T-helper 17 cell (primary cell): ENCODE measurements around the gene TEX53. TPM values are rescaled to one million over a fixed set of nuclear protein-coding genes. Genes with fewer than 3 reads are reported as not detected.

ENCODE experiments used
- total RNA-seq, 4 donors: library from RNA in 2 of 4; stranded (reverse) in 2 of 4; gene quantifications; one replicate each; pipeline ENCODE4 v1.2.3 and lab custom pipeline; 2022 to 2026

The TEX53 gene
- total RNA-seq, 2 donors from 2014 or later = not detected

Other genes with a start within 250 kb of the TEX53 start
- 10 to 100 TPM; 18.2 to 32.6 TPM for gene WHRN, start 152.3 kb downstream of the TEX53 start, total RNA-seq
- gene ATP6V1G1, start 70.0 kb downstream of the TEX53 start, total RNA-seq = 100 to 1,000 TPM; 101 to 102 TPM
- gene TMEM268, start 46.5 kb downstream of the TEX53 start, total RNA-seq = 10 to 100 TPM in 1 of 2 donors, 1 to 10 TPM in 1; 9.4 to 11.5 TPM
- gene TEX48, start 24.4 kb upstream of the TEX53 start, total RNA-seq = not detected
- gene TNFSF15, start 148.2 kb upstream of the TEX53 start, total RNA-seq = under 1 TPM in 1 of 2 donors, not detected in 1; 0.05 TPM